Suppressor macrophage treated with lipopolysaccharide for 1 hour (primary cell): ENCODE measurements around the gene ECSIT.

Source experiments
- DNase-seq, 3 donors: peaks; one replicate each; pipeline ENCODE4 v3.0.0-alpha.2; 2020 to 2022

Gene ECSIT

GRCh38 chr19:11499890-11500420 lies 29.0 kb downstream of the ECSIT start:
- DNase-seq, result no peak

GRCh38 chr19:11499220-11499726 lies 29.7 kb downstream of the ECSIT start:
- no peak for DNase-seq

GRCh38 chr19:11496391-11497163 lies 32.4 kb downstream of the ECSIT start:
- peak; percentile 79 to 86 (median 79) for DNase-seq

- DNase-seq, result no peak
Measured at GRCh38 chr19:11495885-11496284, 33.0 kb downstream of the ECSIT start.

GRCh38 chr19:11495481-11495880 lies 33.5 kb downstream of the ECSIT start:
- DNase-seq, result no peak

GRCh38 chr19:11494634-11495285 lies 34.2 kb downstream of the ECSIT start:
- DNase-seq, result no peak

- DNase-seq, result no peak
Measured at GRCh38 chr19:11489378-11489777, 39.6 kb downstream of the ECSIT start.

GRCh38 chr19:11486661-11487503 lies 42.1 kb downstream of the ECSIT start:
- no peak for DNase-seq

- no peak for DNase-seq
Measured at GRCh38 chr19:11485245-11485837, 43.6 kb downstream of the ECSIT start.

GRCh38 chr19:11483366-11484111 lies 45.4 kb downstream of the ECSIT start:
- DNase-seq, result no peak

- DNase-seq, result peak; percentile 88 to 96 (median 92)
Measured at GRCh38 chr19:11482384-11483050, 46.4 kb downstream of the ECSIT start.

- peak; percentile 78 to 87 (median 80) for DNase-seq
Measured at GRCh38 chr19:11481534-11482383, 47.2 kb downstream of the ECSIT start.

GRCh38 chr19:11480715-11481533 lies 48.0 kb downstream of the ECSIT start, which contains the start of gene ELAVL3:
TSS of gene ELAVL3 (minus strand) at chr19:11481046. CDS start at chr19:11480608, 438 bp downstream.
- DNase-seq, result no peak

- no peak for DNase-seq
Measured at GRCh38 chr19:11479898-11480714, 48.8 kb downstream of the ECSIT start.

GRCh38 chr19:11479090-11479897 lies 49.6 kb downstream of the ECSIT start:
- DNase-seq, result peak; percentile 51 to 75 (median 54)

GRCh38 chr19:11478167-11479089 lies 50.5 kb downstream of the ECSIT start:
- peak in 2 of 3 donors; percentile 15 to 22 for DNase-seq
